HUES6 (cell line): Measurements from ENCODE around the gene LBHD2.
A peak's percentile ranks its signal among the peaks of the same experiment; 100 is the strongest.
"Not testable (repeated sequence)": the region's sequence is repeated elsewhere in the genome, so short reads cannot be mapped to it uniquely, and the experiment has no call there.

Experiments
- H3K27ac ChIP-seq: 2 replicates; pipeline ENCODE4 v1.7.0; 2013; ENCODE audit warnings: low read depth, mild to moderate bottlenecking, low read length, inconsistent platforms
- H3K27me3 ChIP-seq: 2 replicates; pipeline ENCODE4 v1.6.1; 2013; ENCODE audit warnings: low read length; ENCODE audit not compliant: control insufficient read depth, insufficient read depth
- H3K36me3 ChIP-seq: 2 replicates; pipeline ENCODE4 v1.6.1; 2013; ENCODE audit warnings: low read length; ENCODE audit not compliant: control insufficient read depth, insufficient read depth
- H3K4me1 ChIP-seq: 2 replicates; pipeline ENCODE4 v1.6.1; 2013; ENCODE audit warnings: low read length; ENCODE audit not compliant: control insufficient read depth, insufficient read depth
- H3K4me3 ChIP-seq: 2 replicates; pipeline ENCODE4 v1.5.1; 2013; ENCODE audit warnings: low read depth, low read length
- H3K9ac ChIP-seq: one replicate; pipeline ENCODE4 v1.6.1; 2013; ENCODE audit warnings: mild to moderate bottlenecking, low read length
- H3K9me3 ChIP-seq: 2 replicates; pipeline ENCODE4 v1.6.1; 2013; ENCODE audit warnings: low read depth, low read length; ENCODE audit not compliant: control insufficient read depth, insufficient read depth

LBHD2 gene

DNA sequence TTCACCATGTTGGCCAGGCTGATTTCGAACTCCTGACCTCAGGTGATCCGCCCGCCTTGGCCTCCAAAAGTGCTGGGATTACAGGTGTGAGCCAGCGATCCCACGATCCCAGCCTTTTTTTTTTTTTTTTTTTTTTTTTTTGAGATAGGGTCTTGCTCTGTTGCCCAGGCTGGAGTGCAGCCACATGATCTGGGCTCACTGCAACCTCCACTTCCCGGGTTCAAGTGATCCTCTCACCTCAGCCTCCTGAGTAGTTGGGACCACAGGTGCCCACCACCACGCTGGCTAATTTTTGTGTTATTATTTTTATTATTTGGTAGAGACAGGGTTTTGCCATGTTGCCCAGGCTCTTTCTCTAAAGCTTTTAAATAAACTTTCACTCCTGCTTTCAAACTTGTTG is 33.5 kb downstream of the LBHD2 start:
- not testable (repeated sequence) for H3K27me3 ChIP-seq, H3K27ac ChIP-seq, H3K36me3 ChIP-seq, H3K9ac ChIP-seq, H3K9me3 ChIP-seq, H3K4me3 ChIP-seq
- peaks cover 27% of the 10 kb centered on the region for H3K4me1 ChIP-seq

DNA sequence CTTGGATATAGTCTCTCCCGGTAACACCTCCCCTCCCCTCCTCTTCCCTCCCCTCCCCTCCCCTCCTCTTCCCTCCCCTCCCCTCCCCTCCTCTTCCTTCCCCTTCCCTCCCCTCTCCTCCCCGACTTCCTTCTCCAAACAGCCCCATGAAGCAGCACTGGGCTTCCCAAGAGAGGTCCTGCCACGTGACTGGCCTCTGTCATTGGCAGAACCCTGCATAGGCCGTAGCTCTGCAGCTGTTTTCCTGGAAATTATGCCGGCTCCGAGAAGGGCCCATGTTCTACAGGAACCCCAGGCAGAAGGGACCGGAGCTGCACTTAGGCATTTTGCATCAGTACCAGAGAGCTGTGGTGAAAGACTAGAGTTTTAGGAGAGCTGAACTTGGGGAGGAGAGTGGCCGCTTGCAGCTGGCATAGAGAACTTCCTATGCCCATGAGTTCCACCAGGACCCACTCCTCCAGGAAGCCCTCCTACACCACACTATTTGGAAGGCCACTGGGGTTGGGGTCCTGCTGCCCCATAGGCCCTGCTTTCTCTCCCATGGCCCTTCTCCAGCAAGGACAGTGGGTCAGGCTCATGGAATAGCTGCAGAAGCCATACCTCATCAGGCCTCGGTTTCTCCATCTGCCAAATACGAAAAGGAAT is 34.1 kb downstream of the LBHD2 start:
- Histone ChIP-seq H3K4me3 (no peak overlapping the region), H3K9ac (no peak overlapping the region), H3K36me3 (no peaks in the 10 kb centered on the region), H3K9me3 (no peaks in the 10 kb centered on the region), H3K27ac (no peak overlapping the region), H3K4me1 (peaks cover 24% of the 10 kb centered on the region), H3K27me3 (no peaks in the 10 kb centered on the region; the same call in 1 of the 2 replicates)

DNA sequence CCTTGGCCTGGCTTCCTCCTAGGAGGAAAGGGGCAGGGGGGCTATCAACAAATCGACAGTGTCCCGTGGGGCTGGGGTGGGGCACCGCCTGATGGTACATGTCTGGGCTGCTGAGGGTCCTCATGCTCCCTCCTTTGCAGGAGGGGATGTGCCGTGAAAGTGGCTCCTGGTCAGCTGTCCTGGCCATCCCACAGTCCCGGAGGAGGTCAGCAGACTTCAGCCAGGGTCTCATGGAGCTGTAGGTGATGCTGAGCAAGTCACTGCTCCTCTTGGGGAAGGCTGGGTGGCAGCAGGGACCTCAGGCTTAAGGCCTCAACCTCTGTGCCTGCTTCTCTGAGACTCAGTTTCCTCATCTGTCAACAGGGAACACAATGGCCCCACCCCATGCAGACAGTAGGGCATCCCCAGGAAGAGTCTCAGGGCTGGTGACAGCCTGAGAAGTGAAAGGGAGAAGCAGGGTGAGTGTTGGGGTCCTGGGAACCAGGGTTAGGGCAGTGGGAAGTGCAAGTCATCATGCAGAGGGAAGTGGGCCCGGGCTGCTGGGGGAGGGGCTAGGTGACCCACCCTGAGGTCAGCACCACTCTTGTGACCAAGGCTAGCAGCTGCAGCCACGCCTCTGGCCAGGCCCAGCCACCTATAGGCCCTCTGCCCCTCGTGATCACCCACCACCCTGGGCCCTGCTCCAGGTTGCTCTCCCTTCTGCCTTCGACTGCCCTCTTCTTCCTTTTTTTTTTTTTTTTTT is 34.8 kb downstream of the LBHD2 start:
- Histone ChIP-seq H3K36me3 (no peaks in the 10 kb centered on the region), H3K27ac (no peak overlapping the region), H3K9ac (no peak overlapping the region), H3K4me3 (no peak overlapping the region), H3K4me1 (peaks cover 25% of the 10 kb centered on the region), H3K27me3 (no peaks in the 10 kb centered on the region; the same call in 1 of the 2 replicates), H3K9me3 (no peaks in the 10 kb centered on the region)

- not testable (repeated sequence) for H3K4me3 ChIP-seq, H3K9me3 ChIP-seq, H3K36me3 ChIP-seq, H3K27ac ChIP-seq, H3K27me3 ChIP-seq, H3K9ac ChIP-seq
- H3K4me1 ChIP-seq = peaks cover 30% of the 10 kb centered on the region
Observed at GRCh38 chr14:103119527-103119926, 35.5 kb downstream of the LBHD2 start.

- peaks cover 21% of the 10 kb centered on the region; the same call in 1 of the 2 replicates for H3K27me3 ChIP-seq
- H3K9me3 ChIP-seq = no peaks in the 10 kb centered on the region
- H3K4me1 ChIP-seq = peaks cover 30% of the 10 kb centered on the region
- H3K9ac ChIP-seq = peak overlapping the region; percentile 5
- no peaks in the 10 kb centered on the region for H3K36me3 ChIP-seq
- no peak overlapping the region for H3K4me3 ChIP-seq
- no peak overlapping the region for H3K27ac ChIP-seq
Observed at GRCh38 chr14:103121121-103121845, 37.3 kb downstream of the LBHD2 start.

- Histone ChIP-seq H3K4me1 (peaks cover 35% of the 10 kb centered on the region), H3K9me3 (no peaks in the 10 kb centered on the region), H3K27me3 (peaks cover 25% of the 10 kb centered on the region; the same call in 1 of the 2 replicates), H3K27ac (peak overlapping the region; percentile 38; the same call in 1 of the 2 replicates), H3K4me3 (peak overlapping the region; percentile 59), H3K9ac (peak overlapping the region; percentile 37), H3K36me3 (no peaks in the 10 kb centered on the region)
Observed at GRCh38 chr14:103121846-103122584, 38.0 kb downstream of the LBHD2 start.

- peak overlapping the region; percentile 59 for H3K4me3 ChIP-seq
- H3K27me3 ChIP-seq = peaks cover 28% of the 10 kb centered on the region; the same call in 1 of the 2 replicates
- H3K4me1 ChIP-seq = peaks cover 36% of the 10 kb centered on the region
- peak overlapping the region; percentile 37 for H3K9ac ChIP-seq
- no peaks in the 10 kb centered on the region for H3K36me3 ChIP-seq
- H3K27ac ChIP-seq = peak overlapping the region; percentile 38; the same call in 1 of the 2 replicates
- no peaks in the 10 kb centered on the region for H3K9me3 ChIP-seq
Observed at GRCh38 chr14:103122585-103122946, 38.6 kb downstream of the LBHD2 start.

GRCh38 chr14:103122947-103123633 is 39.1 kb downstream of the LBHD2 start, which contains the start of gene TNFAIP2:
TNFAIP2 (plus strand) TSS chr14:103123461; CDS start chr14:103126458, 2,997 bp downstream.
- Histone ChIP-seq H3K4me1 (peaks cover 42% of the 10 kb centered on the region), H3K9me3 (no peaks in the 10 kb centered on the region), H3K36me3 (no peaks in the 10 kb centered on the region), H3K27ac (peak within 1 kb of the TSS; percentile 38; the same call in 1 of the 2 replicates), H3K4me3 (peak within 1 kb of the TSS; percentile 59), H3K27me3 (peaks cover 33% of the 10 kb centered on the region; the same call in 1 of the 2 replicates), H3K9ac (peak within 1 kb of the TSS; percentile 37)

DNA sequence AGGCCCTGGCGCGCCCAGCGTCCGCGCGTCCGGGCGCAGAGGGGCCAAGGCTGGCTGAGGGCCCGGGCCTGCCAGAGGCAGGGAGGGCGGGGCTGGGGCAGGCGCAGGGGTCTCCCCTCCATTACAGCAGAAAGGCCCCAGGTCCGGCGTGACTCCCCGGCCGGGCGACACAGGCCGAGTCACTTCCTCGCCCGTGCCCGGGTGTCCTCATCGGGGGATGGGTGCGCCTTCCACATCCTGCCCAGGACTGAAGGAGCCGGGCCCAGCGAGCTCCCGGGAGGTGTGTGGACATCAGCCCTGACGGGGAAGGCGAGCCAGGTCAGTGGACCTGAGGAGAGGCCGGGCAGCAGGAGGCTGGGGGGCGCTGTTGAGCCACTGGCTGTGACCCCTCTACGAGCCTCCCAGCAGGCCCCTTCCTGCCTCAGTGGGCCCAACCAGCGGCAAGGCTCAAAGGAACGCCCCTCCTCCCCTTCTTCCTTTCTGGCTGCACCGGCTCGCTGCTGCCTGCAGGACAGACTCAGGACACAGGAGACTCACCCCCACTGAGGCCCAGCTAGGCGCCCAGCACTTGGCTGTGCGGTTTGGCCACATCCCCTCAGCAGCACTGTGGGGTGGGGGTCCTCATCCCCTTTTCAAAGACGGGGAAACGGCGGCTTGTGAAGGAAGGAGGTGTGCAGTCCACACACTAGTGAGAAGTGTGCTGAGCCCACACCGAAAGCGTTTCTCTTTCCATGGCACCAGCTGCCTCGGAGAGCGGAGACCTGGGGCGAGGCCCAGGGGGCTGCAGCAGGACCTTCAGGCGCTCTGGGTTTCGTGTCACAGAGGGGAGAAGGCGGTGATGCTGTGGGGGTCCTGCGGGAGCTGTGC is 39.9 kb downstream of the LBHD2 start:
- Histone ChIP-seq H3K27ac (no peak overlapping the region), H3K36me3 (no peaks in the 10 kb centered on the region; the same call in 1 of the 2 replicates), H3K27me3 (peaks cover 33% of the 10 kb centered on the region; the same call in 1 of the 2 replicates), H3K9me3 (no peaks in the 10 kb centered on the region), H3K4me3 (peak overlapping the region; percentile 59), H3K4me1 (peaks cover 44% of the 10 kb centered on the region), H3K9ac (peak overlapping the region; percentile 13)
